ENCODE measurements around the gene FAM89A.
"Not testable (repeated sequence)": the region's sequence is repeated elsewhere in the genome, so short reads cannot be mapped to it uniquely, and the experiment has no call there.

The FAM89A gene

GRCh38 chr1:230985711-230986110, 54.3 kb downstream of the FAM89A start:
- DNase-seq = no peak

- not testable (repeated sequence) for DNase-seq
Measured at GRCh38 chr1:230984622-230985515, 55.2 kb downstream of the FAM89A start.

- no peak for DNase-seq
Measured at GRCh38 chr1:230983811-230984210, 56.2 kb downstream of the FAM89A start.

- DNase-seq = no peak
Measured at GRCh38 chr1:230982696-230983095, 57.4 kb downstream of the FAM89A start.

GRCh38 chr1:230979952-230980351, 60.1 kb downstream of the FAM89A start:
- no peak for DNase-seq

- no peak for DNase-seq
Measured at GRCh38 chr1:230979389-230979716, 60.7 kb downstream of the FAM89A start.

- DNase-seq = peak; percentile 97
Measured at GRCh38 chr1:230978491-230979388, 61.3 kb downstream of the FAM89A start, which contains the start of the genes ARV1 and TTC13. TSS of gene ARV1 (plus strand) at chr1:230979094. CDS start at chr1:230979106, 12 bp downstream. TSS of gene TTC13 (minus strand) at chr1:230978861. CDS start at chr1:230978830, 31 bp downstream.

GRCh38 chr1:230977761-230978490, 62.1 kb downstream of the FAM89A start:
- DNase-seq = no peak

- no peak for DNase-seq
Measured at GRCh38 chr1:230976825-230977747, 63.0 kb downstream of the FAM89A start.

GRCh38 chr1:230976360-230976759, 63.7 kb downstream of the FAM89A start:
- DNase-seq = no peak

GRCh38 chr1:230975636-230976035, 64.4 kb downstream of the FAM89A start:
- no peak for DNase-seq

GRCh38 chr1:230972855-230973271, 67.2 kb downstream of the FAM89A start:
- peak; percentile 40 for DNase-seq

- DNase-seq = no peak
Measured at GRCh38 chr1:230971771-230972170, 68.3 kb downstream of the FAM89A start.

- DNase-seq = no peak
Measured at GRCh38 chr1:230970432-230970831, 69.6 kb downstream of the FAM89A start.

Data from activated CD4-positive, CD25-positive, alpha-beta regulatory T cell treated with anti-CD3 and anti-CD28 coated beads, Interleukin-2, amount 50 U/mL, for 72 hours (primary cell).